ENCODE data around the gene NID1.

GRCh38 chr1:236060286-236060685 is 4.6 kb downstream of the NID1 start:
- no peak for TF ChIP-seq CTCF (IDR thresholded peaks at IDR 0.05; ENCODE audit: insufficient read depth, low read depth, low read length)
- TF ChIP-seq EZH2 (IDR thresholded peaks at IDR 0.05; ENCODE audit: insufficient read depth, low read length), result no peak

Data from astrocyte (in vitro differentiated cells and primary cell).